Measurements from ENCODE around the gene TPMT. TPM values are rescaled to one million over a fixed set of nuclear protein-coding genes. Genes with fewer than 3 reads are reported as not detected.

The TPMT gene
- polyA plus RNA-seq, 2 of the 4 experiments (the other 2 are of a cell fraction) = 11.2 to 16.5 TPM

DNA sequence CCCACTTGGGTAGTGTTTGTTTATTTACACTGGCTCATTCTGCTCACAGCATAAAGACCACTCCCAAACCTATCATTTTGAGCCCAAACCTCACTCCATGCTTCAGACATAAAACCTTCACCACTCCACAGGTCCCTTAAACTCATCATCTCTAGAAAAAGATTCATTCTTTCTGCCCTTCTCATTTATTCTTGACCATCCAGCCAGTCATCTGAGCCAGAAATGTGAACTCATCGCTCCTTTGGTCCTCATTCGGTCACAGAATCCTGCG is 12.4 kb downstream of the TPMT start:
- DNase-seq (ENCODE audit: low read depth in 1 of 2, low spot score in 1 of 2) = no peak
- no peak for FAIRE-seq
- TF ChIP-seq GATA3 (IDR thresholded peaks at IDR 0.05; ENCODE audit: borderline replicate concordance) (no peak), KDM1A (IDR thresholded peaks at IDR 0.05; ENCODE audit: low read depth) (no peak), CHD4 (IDR thresholded peaks at IDR 0.05; ENCODE audit: borderline replicate concordance) (no peak), RFX5 (IDR thresholded peaks at IDR 0.05) (no peak), HDAC2 (IDR thresholded peaks at IDR 0.05) (no peak)
- H3K27ac ChIP-seq = no peak overlapping the region
- no peaks in the 10 kb centered on the region for H3K9me3 ChIP-seq
- no peak overlapping the region for H3K4me2 ChIP-seq
- no peak for ATAC-seq
- H3K4me3 ChIP-seq = no peak overlapping the region
- ChIA-PET CTCF (no interaction called here), POLR2A (no interaction called here)
- H3K4me1 ChIP-seq = peaks cover 5% of the 10 kb centered on the region; the same call in 2 of the 3 replicates
- 95% methylated on average over 3 of the region's 3 CpGs for WGBS (ENCODE audit: missing lambda C conversion rate)

GRCh38 chr6:18141805-18142590 is 12.9 kb downstream of the TPMT start:
- WGBS (ENCODE audit: missing lambda C conversion rate) = 80% methylated on average over 13 of the region's 13 CpGs
- Histone ChIP-seq H3K4me3 (no peak overlapping the region), H3K27ac (no peak overlapping the region), H3K4me2 (no peak overlapping the region), H3K9me3 (no peaks in the 10 kb centered on the region), H3K4me1 (no peaks in the 10 kb centered on the region; the same call in 2 of the 3 replicates)
- ChIA-PET CTCF (no interaction called here), POLR2A (no interaction called here)
- ATAC-seq = no peak
- no peak for DNase-seq (ENCODE audit: low read depth in 1 of 2, low spot score in 1 of 2)
- no peak for FAIRE-seq
- TF ChIP-seq RNF2 (IDR thresholded peaks at IDR 0.05; ENCODE audit: borderline replicate concordance, low read depth) (no peak), FOXS1 (CRISPR knock-in tag; IDR thresholded peaks at IDR 0.05) (no peak), NPAS2 (CRISPR knock-in tag; IDR thresholded peaks at IDR 0.05; ENCODE audit: borderline replicate concordance) (no peak), RCOR1 (IDR thresholded peaks at IDR 0.05; ENCODE audit: low read depth, low read length) (no peak), HOXB5 (CRISPR knock-in tag; IDR thresholded peaks at IDR 0.05) (no peak)

GRCh38 chr6:18139935-18140621 is 14.8 kb downstream of the TPMT start:
- ChIA-PET CTCF (no interaction called here), POLR2A (no interaction called here)
- ATAC-seq (no peak), DNase-seq (ENCODE audit: low read depth in 1 of 2, low spot score in 1 of 2) (no peak), FAIRE-seq (no peak)
- 84% methylated on average over 6 of the region's 6 CpGs for WGBS (ENCODE audit: missing lambda C conversion rate)
- Histone ChIP-seq H3K4me2 (no peak overlapping the region), H3K4me3 (no peak overlapping the region), H3K9me3 (no peaks in the 10 kb centered on the region), H3K27ac (no peak overlapping the region), H3K4me1 (no peaks in the 10 kb centered on the region)
- peak; percentile 21 for TF ChIP-seq MAFK (IDR thresholded peaks at IDR 0.05; ENCODE audit: partially characterized antibody)
- TF ChIP-seq, protein P1, sequence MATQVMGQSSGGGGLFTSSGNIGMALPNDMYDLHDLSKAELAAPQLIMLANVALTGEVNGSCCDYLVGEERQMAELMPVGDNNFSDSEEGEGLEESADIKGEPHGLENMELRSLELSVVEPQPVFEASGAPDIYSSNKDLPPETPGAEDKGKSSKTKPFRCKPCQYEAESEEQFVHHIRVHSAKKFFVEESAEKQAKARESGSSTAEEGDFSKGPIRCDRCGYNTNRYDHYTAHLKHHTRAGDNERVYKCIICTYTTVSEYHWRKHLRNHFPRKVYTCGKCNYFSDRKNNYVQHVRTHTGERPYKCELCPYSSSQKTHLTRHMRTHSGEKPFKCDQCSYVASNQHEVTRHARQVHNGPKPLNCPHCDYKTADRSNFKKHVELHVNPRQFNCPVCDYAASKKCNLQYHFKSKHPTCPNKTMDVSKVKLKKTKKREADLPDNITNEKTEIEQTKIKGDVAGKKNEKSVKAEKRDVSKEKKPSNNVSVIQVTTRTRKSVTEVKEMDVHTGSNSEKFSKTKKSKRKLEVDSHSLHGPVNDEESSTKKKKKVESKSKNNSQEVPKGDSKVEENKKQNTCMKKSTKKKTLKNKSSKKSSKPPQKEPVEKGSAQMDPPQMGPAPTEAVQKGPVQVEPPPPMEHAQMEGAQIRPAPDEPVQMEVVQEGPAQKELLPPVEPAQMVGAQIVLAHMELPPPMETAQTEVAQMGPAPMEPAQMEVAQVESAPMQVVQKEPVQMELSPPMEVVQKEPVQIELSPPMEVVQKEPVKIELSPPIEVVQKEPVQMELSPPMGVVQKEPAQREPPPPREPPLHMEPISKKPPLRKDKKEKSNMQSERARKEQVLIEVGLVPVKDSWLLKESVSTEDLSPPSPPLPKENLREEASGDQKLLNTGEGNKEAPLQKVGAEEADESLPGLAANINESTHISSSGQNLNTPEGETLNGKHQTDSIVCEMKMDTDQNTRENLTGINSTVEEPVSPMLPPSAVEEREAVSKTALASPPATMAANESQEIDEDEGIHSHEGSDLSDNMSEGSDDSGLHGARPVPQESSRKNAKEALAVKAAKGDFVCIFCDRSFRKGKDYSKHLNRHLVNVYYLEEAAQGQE (IDR thresholded peaks at IDR 0.05) = no peak

- H3K4me1 ChIP-seq = no peaks in the 10 kb centered on the region
- FAIRE-seq (no peak), ATAC-seq (no peak), DNase-seq (ENCODE audit: low read depth in 1 of 2, low spot score in 1 of 2) (no peak)
- no peak overlapping the region for H3K4me2 ChIP-seq
- ChIA-PET POLR2A (no interaction called here), CTCF (interaction anchor here (2.4 kb wide), 1 partner anchor 16 kb away, joined by 9 read pairs; the partner anchor contains the start of gene NHLRC1)
- H3K27ac ChIP-seq = no peak overlapping the region
- H3K9me3 ChIP-seq = no peaks in the 10 kb centered on the region
- H3K4me3 ChIP-seq = no peak overlapping the region
- TF ChIP-seq, protein P2, sequence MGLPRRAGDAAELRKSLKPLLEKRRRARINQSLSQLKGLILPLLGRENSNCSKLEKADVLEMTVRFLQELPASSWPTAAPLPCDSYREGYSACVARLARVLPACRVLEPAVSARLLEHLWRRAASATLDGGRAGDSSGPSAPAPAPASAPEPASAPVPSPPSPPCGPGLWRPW (IDR thresholded peaks at IDR 0.05) = no peak
- TF ChIP-seq EHF (CRISPR knock-in tag; IDR thresholded peaks at IDR 0.05) (no peak), MAZ (IDR thresholded peaks at IDR 0.05; ENCODE audit: borderline replicate concordance, low read depth, low read length) (no peak), RCOR1 (IDR thresholded peaks at IDR 0.05; ENCODE audit: low read depth, low read length) (no peak), HOXB5 (CRISPR knock-in tag; IDR thresholded peaks at IDR 0.05) (no peak), KDM5A (IDR thresholded peaks at IDR 0.05) (no peak), ZFP36 (IDR thresholded peaks at IDR 0.05; ENCODE audit: borderline replicate concordance, partially characterized antibody) (no peak), FOXS1 (CRISPR knock-in tag; IDR thresholded peaks at IDR 0.05) (no peak), CEBPB (IDR thresholded peaks at IDR 0.05) (no peak)
- TF ChIP-seq, protein P3, sequence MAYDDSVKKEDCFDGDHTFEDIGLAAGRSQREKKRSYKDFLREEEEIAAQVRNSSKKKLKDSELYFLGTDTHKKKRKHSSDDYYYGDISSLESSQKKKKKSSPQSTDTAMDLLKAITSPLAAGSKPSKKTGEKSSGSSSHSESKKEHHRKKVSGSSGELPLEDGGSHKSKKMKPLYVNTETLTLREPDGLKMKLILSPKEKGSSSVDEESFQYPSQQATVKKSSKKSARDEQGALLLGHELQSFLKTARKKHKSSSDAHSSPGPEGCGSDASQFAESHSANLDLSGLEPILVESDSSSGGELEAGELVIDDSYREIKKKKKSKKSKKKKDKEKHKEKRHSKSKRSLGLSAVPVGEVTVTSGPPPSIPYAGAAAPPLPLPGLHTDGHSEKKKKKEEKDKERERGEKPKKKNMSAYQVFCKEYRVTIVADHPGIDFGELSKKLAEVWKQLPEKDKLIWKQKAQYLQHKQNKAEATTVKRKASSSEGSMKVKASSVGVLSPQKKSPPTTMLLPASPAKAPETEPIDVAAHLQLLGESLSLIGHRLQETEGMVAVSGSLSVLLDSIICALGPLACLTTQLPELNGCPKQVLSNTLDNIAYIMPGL (CRISPR knock-in tag; IDR thresholded peaks at IDR 0.05; ENCODE audit: borderline replicate concordance) = no peak
- TF ChIP-seq, protein P1 (IDR thresholded peaks at IDR 0.05) = no peak
- 88% methylated on average over 5 of the region's 5 CpGs for WGBS (ENCODE audit: missing lambda C conversion rate)
Measured at GRCh38 chr6:18138906-18139305, 16.0 kb downstream of the TPMT start.

Measured in A549 (cell line).